HFFc6 (cell line): Measurements from ENCODE around the gene PCLO. TPM values are rescaled to one million over a fixed set of nuclear protein-coding genes. Genes with fewer than 3 reads are reported as not detected.

Experiments
- DNase-seq: peaks from one replicate; pipeline ENCODE4 v3.0.0-alpha.2; 2018
- H3K27ac Mint-ChIP-seq: 2 replicates; pipeline ENCODE4 v1.8.0; 2020; ENCODE audit warnings: mild to moderate bottlenecking, mixed read lengths
- H3K27me3 Mint-ChIP-seq: 2 replicates; pipeline ENCODE4 v1.8.0; 2021; ENCODE audit warnings: mild to moderate bottlenecking, moderate library complexity, mixed read lengths; ENCODE audit not compliant: insufficient read depth
- H3K36me3 Mint-ChIP-seq: 2 replicates; pipeline ENCODE4 v1.8.0; 2021; ENCODE audit warnings: low read depth, mixed read lengths
- H3K4me1 Mint-ChIP-seq: 2 replicates; pipeline ENCODE4 v1.8.0; 2020; ENCODE audit warnings: low read depth, mixed read lengths
- H3K4me3 Mint-ChIP-seq: 2 replicates; pipeline ENCODE4 v1.8.0; 2020; ENCODE audit warnings: mild to moderate bottlenecking, moderate library complexity, mixed read lengths
- H3K9me3 Mint-ChIP-seq: 2 replicates; pipeline ENCODE4 v1.8.0; 2020; ENCODE audit warnings: mild to moderate bottlenecking, mixed read lengths
- CTCF ChIP-seq: fragments of 200-600 bp; sonication (generic); IDR thresholded peaks from 2 replicates; pipeline ENCODE4 v1.5.0; 2021; ENCODE audit warnings: antibody characterized with exemption, mild to moderate bottlenecking
- total RNA-seq, 6 experiments: library from RNA; stranded (reverse); fragmentation: NEBNext Ultra II Directional; extraction: Animal tissue kit (Norgen Biotek cat#: 25700); gene quantifications; 2 replicates in 1 of 6; 3 replicates in 5 of 6; pipeline ENCODE4 v1.2.3, GENCODE V29; 2021

PCLO gene
- total RNA-seq, 6 experiments from 2014 or later: 0.64 to 2.3 (median 1.7) TPM

- Mint-ChIP-seq H3K27ac (no peak overlapping the region), H3K4me3 (no peak overlapping the region), H3K9me3 (peaks cover 6% of the 10 kb centered on the region; the same call in 1 of the 2 replicates), H3K27me3 (peaks cover 6% of the 10 kb centered on the region), H3K4me1 (no peaks in the 10 kb centered on the region), H3K36me3 (no peaks in the 10 kb centered on the region)
- no peak for DNase-seq
- no peak for TF ChIP-seq CTCF
Measured at GRCh38 chr7:82704121-82704520, 458.6 kb downstream of the PCLO start.
